Activated CD4-positive, alpha-beta memory T cell treated with anti-CD3 and anti-CD28 coated beads, Interleukin-2, amount 10 ng/mL, durations not matched to agents 7 days and 5 days (primary cell): ENCODE measurements around the gene DDRGK1. TPM values are rescaled to one million over a fixed set of nuclear protein-coding genes. Genes with fewer than 3 reads are reported as not detected.
"Not testable (repeated sequence)": the region's sequence is repeated elsewhere in the genome, so short reads cannot be mapped to it uniquely, and the experiment has no call there.

Experiments
- CTCF ChIA-PET: fragments of 350-600 bp; sonication (Branson Sonifier 250); formaldehyde crosslinking; loops from one replicate; lab custom pipeline; 2021; ENCODE audit warnings: antibody characterized with exemption, inconsistent platforms; lab: Charles Lee
- POLR2A ChIA-PET: fragments of 350-600 bp; sonication (Branson Sonifier 250); formaldehyde crosslinking; loops from one replicate; lab custom pipeline; 2021; ENCODE audit warnings: antibody characterized with exemption; lab: Charles Lee
- DNase-seq: peaks from one replicate; pipeline ENCODE4 v3.0.0-alpha.2; 2020
- H3K27ac Mint-ChIP-seq: one replicate; pipeline ENCODE4 v1.8.0; 2021; ENCODE audit warnings: mild to moderate bottlenecking, mixed read lengths
- H3K27me3 Mint-ChIP-seq: one replicate; pipeline ENCODE4 v1.8.0; 2021; ENCODE audit warnings: mixed read lengths
- H3K36me3 Mint-ChIP-seq: one replicate; pipeline ENCODE4 v1.8.0; 2021; ENCODE audit warnings: low read depth, mixed read lengths
- H3K4me1 Mint-ChIP-seq: one replicate; pipeline ENCODE4 v1.8.0; 2021; ENCODE audit warnings: mixed read lengths
- H3K4me3 Mint-ChIP-seq: one replicate; pipeline ENCODE4 v1.8.0; 2021; ENCODE audit warnings: mild to moderate bottlenecking, mixed read lengths
- H3K9me3 Mint-ChIP-seq: one replicate; pipeline ENCODE4 v1.8.0; 2021; ENCODE audit warnings: mixed read lengths
- total RNA-seq, 2 experiments: library from RNA; stranded (reverse); gene quantifications; one replicate each; pipeline ENCODE4 v1.2.3, GENCODE V29; 2021

The DDRGK1 gene
- total RNA-seq, 2 experiments from 2014 or later = 66.6 to 68.3 TPM

GRCh38 chr20:3162080-3162611, 42.3 kb downstream of the DDRGK1 start:
- ChIA-PET POLR2A (interaction anchor here (1.3 kb wide), 1 partner anchor 24 kb away, joined by 3 read pairs; no protein-coding TSS in a partner anchor), CTCF (interaction anchor here (1.8 kb wide), 1 partner anchor 110 kb away, joined by 5 read pairs; no protein-coding TSS in a partner anchor)
- Mint-ChIP-seq H3K4me1 (peaks cover 20% of the 10 kb centered on the region), H3K4me3 (no peak overlapping the region), H3K27ac (no peak overlapping the region), H3K36me3 (peaks cover 8% of the 10 kb centered on the region), H3K9me3 (no peaks in the 10 kb centered on the region), H3K27me3 (peaks cover 2% of the 10 kb centered on the region)
- DNase-seq = no peak

GRCh38 chr20:3161316-3162079, 43.0 kb downstream of the DDRGK1 start:
- peaks cover 13% of the 10 kb centered on the region for H3K36me3 Mint-ChIP-seq
- no peak overlapping the region for H3K27ac Mint-ChIP-seq
- H3K4me1 Mint-ChIP-seq = peaks cover 27% of the 10 kb centered on the region
- H3K4me3 Mint-ChIP-seq = peak overlapping the region; percentile 28
- no peak for DNase-seq
- peaks cover 2% of the 10 kb centered on the region for H3K27me3 Mint-ChIP-seq
- ChIA-PET POLR2A (interaction anchor here (1.0 to 3.5 kb wide), 3 partner anchors 15 to 42 kb away, joined by 3 to 22 read pairs (median 3); partner anchors contain the start of gene DDRGK1), CTCF (interaction anchor here (1.8 kb wide), 1 partner anchor 109 kb away, joined by 5 read pairs; no protein-coding TSS in a partner anchor)
- no peaks in the 10 kb centered on the region for H3K9me3 Mint-ChIP-seq

- H3K4me3 Mint-ChIP-seq = no peak overlapping the region
- H3K36me3 Mint-ChIP-seq = peaks cover 17% of the 10 kb centered on the region
- CTCF ChIA-PET = interaction anchor here (0.7 kb wide), 2 partner anchors 12 to 258 kb away, joined by 3 to 5 read pairs; no protein-coding TSS in a partner anchor
- H3K4me1 Mint-ChIP-seq = peaks cover 36% of the 10 kb centered on the region
- DNase-seq = no peak
- H3K27me3 Mint-ChIP-seq = no peaks in the 10 kb centered on the region
- POLR2A ChIA-PET = interaction anchor here (0.9 to 4.4 kb wide), 8 partner anchors 8 to 320 kb away, joined by 3 to 48 read pairs (median 5); partner anchors contain the start of genes DDRGK1, ITPA, PCED1A and PTPRA
- peak overlapping the region; percentile 40 for H3K27ac Mint-ChIP-seq
- no peaks in the 10 kb centered on the region for H3K9me3 Mint-ChIP-seq
Observed at GRCh38 chr20:3160418-3160817, 44.1 kb downstream of the DDRGK1 start.

- peak; percentile 29 for DNase-seq
- Mint-ChIP-seq H3K27ac (peak overlapping the region; percentile 93), H3K9me3 (no peaks in the 10 kb centered on the region), H3K27me3 (no peaks in the 10 kb centered on the region), H3K4me1 (peaks cover 44% of the 10 kb centered on the region), H3K4me3 (peak overlapping the region; percentile 91), H3K36me3 (peaks cover 20% of the 10 kb centered on the region)
- CTCF ChIA-PET = interaction anchor here (2.5 kb wide), 1 partner anchor 106 kb away, joined by 8 read pairs; no protein-coding TSS in a partner anchor
- POLR2A ChIA-PET = interaction anchor here (0.5 to 4.4 kb wide), 20 partner anchors 9 to 1649 kb away, joined by 3 to 48 read pairs (median 4); partner anchors contain the start of genes DDRGK1, ITPA, PCED1A and PTPRA
Observed at GRCh38 chr20:3158968-3159431, 45.5 kb downstream of the DDRGK1 start.

- no peaks in the 10 kb centered on the region for H3K9me3 Mint-ChIP-seq
- no peaks in the 10 kb centered on the region for H3K27me3 Mint-ChIP-seq
- POLR2A ChIA-PET = interaction anchor here (0.6 to 4.4 kb wide), 19 partner anchors 8 to 506 kb away, joined by 3 to 48 read pairs (median 3); partner anchors contain the start of genes ITPA, PCED1A and VPS16
- H3K36me3 Mint-ChIP-seq = peaks cover 28% of the 10 kb centered on the region
- H3K4me1 Mint-ChIP-seq = peaks cover 52% of the 10 kb centered on the region
- no peak for DNase-seq
- H3K4me3 Mint-ChIP-seq = peak overlapping the region; percentile 91
- CTCF ChIA-PET = interaction anchor here (0.7 to 2.5 kb wide), 8 partner anchors 9 to 174 kb away, joined by 3 to 8 read pairs (median 4); partner anchors contain the start of gene ITPA
- H3K27ac Mint-ChIP-seq = peak overlapping the region; percentile 93
Observed at GRCh38 chr20:3157817-3158216, 46.7 kb downstream of the DDRGK1 start.

GRCh38 chr20:3156811-3157619, 47.5 kb downstream of the DDRGK1 start:
- Mint-ChIP-seq H3K9me3 (no peaks in the 10 kb centered on the region), H3K27me3 (no peaks in the 10 kb centered on the region), H3K27ac (peak overlapping the region; percentile 93), H3K36me3 (peaks cover 28% of the 10 kb centered on the region), H3K4me1 (peaks cover 57% of the 10 kb centered on the region), H3K4me3 (peak overlapping the region; percentile 91)
- DNase-seq = no peak
- ChIA-PET POLR2A (interaction anchor here (0.6 to 4.4 kb wide), 16 partner anchors 9 to 251 kb away, joined by 3 to 48 read pairs (median 3); partner anchors contain the start of gene ITPA), CTCF (interaction anchor here (0.7 to 2.5 kb wide), 9 partner anchors 8 to 173 kb away, joined by 3 to 8 read pairs (median 4); partner anchors contain the start of gene ITPA)

GRCh38 chr20:3152057-3152644, 52.3 kb downstream of the DDRGK1 start:
- H3K27me3 Mint-ChIP-seq, H3K27ac Mint-ChIP-seq, H3K4me3 Mint-ChIP-seq, H3K9me3 Mint-ChIP-seq, DNase-seq: not testable (repeated sequence)
- ChIA-PET CTCF (interaction anchor here (0.5 to 1.4 kb wide), 4 partner anchors 35 to 184 kb away, joined by 3 to 4 read pairs (median 3); no protein-coding TSS in a partner anchor), POLR2A (interaction anchor here (1.0 kb wide), 1 partner anchor 13 kb away, joined by 3 read pairs; no protein-coding TSS in a partner anchor)
- Mint-ChIP-seq H3K4me1 (peaks cover 52% of the 10 kb centered on the region), H3K36me3 (peaks cover 52% of the 10 kb centered on the region)

GRCh38 chr20:3150908-3151307, 53.6 kb downstream of the DDRGK1 start:
- H3K4me1 Mint-ChIP-seq = peaks cover 42% of the 10 kb centered on the region
- H3K27ac Mint-ChIP-seq = no peak overlapping the region
- ChIA-PET POLR2A (interaction anchor here (1.1 kb wide), 1 partner anchor 9 kb away, joined by 3 read pairs; the partner anchor contains the start of genes FASTKD5 and UBOX5), CTCF (no interaction called here)
- no peaks in the 10 kb centered on the region for H3K9me3 Mint-ChIP-seq
- H3K36me3 Mint-ChIP-seq = peaks cover 53% of the 10 kb centered on the region
- H3K4me3 Mint-ChIP-seq = no peak overlapping the region
- H3K27me3 Mint-ChIP-seq = no peaks in the 10 kb centered on the region
- no peak for DNase-seq

- POLR2A ChIA-PET = interaction anchor here (1.0 to 1.1 kb wide), 2 partner anchors 12 to 15 kb away, joined by 3 to 4 read pairs; no protein-coding TSS in a partner anchor
- peaks cover 17% of the 10 kb centered on the region for H3K4me1 Mint-ChIP-seq
- CTCF ChIA-PET = no interaction called here
Observed at GRCh38 chr20:3146732-3147341, 57.6 kb downstream of the DDRGK1 start.

GRCh38 chr20:3141757-3142156, 62.7 kb downstream of the DDRGK1 start:
- Mint-ChIP-seq H3K27ac (no peak overlapping the region), H3K4me1 (peaks cover 6% of the 10 kb centered on the region), H3K9me3 (peaks cover 3% of the 10 kb centered on the region), H3K36me3 (peaks cover 25% of the 10 kb centered on the region), H3K27me3 (no peaks in the 10 kb centered on the region), H3K4me3 (no peak overlapping the region)
- no peak for DNase-seq
- CTCF ChIA-PET = no interaction called here
- POLR2A ChIA-PET = interaction anchor here (1.3 kb wide), 1 partner anchor 16 kb away, joined by 3 read pairs; no protein-coding TSS in a partner anchor

More at GRCh38 chr20:3146732-3147341, 57.6 kb downstream of the DDRGK1 start:
- Mint-ChIP-seq H3K27ac (no peak overlapping the region), H3K4me3 (no peak overlapping the region), H3K9me3 (peaks cover 3% of the 10 kb centered on the region), H3K27me3 (no peaks in the 10 kb centered on the region), H3K36me3 (peaks cover 46% of the 10 kb centered on the region)
- no peak for DNase-seq
